A549 (cell line): ENCODE data around the gene CUX1.

Experiments used
- CTCF ChIP-seq: fragments of >200 bp; sonication (Bioruptor Twin); formaldehyde crosslinking; IDR thresholded peaks from 3 replicates; pipeline ENCODE4 v1.5.1; 2016
- JUNB ChIP-seq: fragments of >200 bp; sonication (Bioruptor Twin); formaldehyde crosslinking; IDR thresholded peaks from 2 replicates; pipeline ENCODE4 v1.6.1; 2016
- MAFK ChIP-seq: fragments of 450-650 bp; IDR thresholded peaks from 2 replicates; pipeline ENCODE4 v1.6.1; 2014; ENCODE audit not compliant: partially characterized antibody
- PBX3 ChIP-seq: IDR thresholded peaks from 2 replicates; pipeline ENCODE4 v1.6.1; 2012
- RCOR1 ChIP-seq: fragments of 150-350 bp; IDR thresholded peaks from 2 replicates; pipeline ENCODE4 v1.6.1; 2014; ENCODE audit warnings: antibody characterized with exemption, low read length, low read depth
- TF ChIP-seq, protein P1 (sequence below): fragments of 200-600 bp; sonication (generic); IDR thresholded peaks from 2 replicates; pipeline ENCODE4 v1.6.1; 2016; ENCODE audit warnings: antibody characterized with exemption, mild to moderate bottlenecking, moderate library complexity

GRCh38 chr7:101869901-101870290, 52.5 kb downstream of the CUX1 start:
- TF ChIP-seq MAFK (no peak), JUNB (no peak), CTCF (no peak), RCOR1 (no peak), PBX3 (no peak)
- TF ChIP-seq, protein P1, sequence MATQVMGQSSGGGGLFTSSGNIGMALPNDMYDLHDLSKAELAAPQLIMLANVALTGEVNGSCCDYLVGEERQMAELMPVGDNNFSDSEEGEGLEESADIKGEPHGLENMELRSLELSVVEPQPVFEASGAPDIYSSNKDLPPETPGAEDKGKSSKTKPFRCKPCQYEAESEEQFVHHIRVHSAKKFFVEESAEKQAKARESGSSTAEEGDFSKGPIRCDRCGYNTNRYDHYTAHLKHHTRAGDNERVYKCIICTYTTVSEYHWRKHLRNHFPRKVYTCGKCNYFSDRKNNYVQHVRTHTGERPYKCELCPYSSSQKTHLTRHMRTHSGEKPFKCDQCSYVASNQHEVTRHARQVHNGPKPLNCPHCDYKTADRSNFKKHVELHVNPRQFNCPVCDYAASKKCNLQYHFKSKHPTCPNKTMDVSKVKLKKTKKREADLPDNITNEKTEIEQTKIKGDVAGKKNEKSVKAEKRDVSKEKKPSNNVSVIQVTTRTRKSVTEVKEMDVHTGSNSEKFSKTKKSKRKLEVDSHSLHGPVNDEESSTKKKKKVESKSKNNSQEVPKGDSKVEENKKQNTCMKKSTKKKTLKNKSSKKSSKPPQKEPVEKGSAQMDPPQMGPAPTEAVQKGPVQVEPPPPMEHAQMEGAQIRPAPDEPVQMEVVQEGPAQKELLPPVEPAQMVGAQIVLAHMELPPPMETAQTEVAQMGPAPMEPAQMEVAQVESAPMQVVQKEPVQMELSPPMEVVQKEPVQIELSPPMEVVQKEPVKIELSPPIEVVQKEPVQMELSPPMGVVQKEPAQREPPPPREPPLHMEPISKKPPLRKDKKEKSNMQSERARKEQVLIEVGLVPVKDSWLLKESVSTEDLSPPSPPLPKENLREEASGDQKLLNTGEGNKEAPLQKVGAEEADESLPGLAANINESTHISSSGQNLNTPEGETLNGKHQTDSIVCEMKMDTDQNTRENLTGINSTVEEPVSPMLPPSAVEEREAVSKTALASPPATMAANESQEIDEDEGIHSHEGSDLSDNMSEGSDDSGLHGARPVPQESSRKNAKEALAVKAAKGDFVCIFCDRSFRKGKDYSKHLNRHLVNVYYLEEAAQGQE = no peak
